GM12878 (cell line): Measurements from ENCODE around the gene CCDC82.

Source experiments
- CTCF ChIP-seq, 3 experiments: IDR thresholded peaks in 2 of 3; conservative IDR thresholded peaks in 1 of 3; 2 replicates each; pipeline ENCODE4 v1.5.1; 2011; ENCODE audit warnings: low read depth in 3 of 3, low read length in 3 of 3, mild to moderate bottlenecking in 3 of 3, control low read depth in 2 of 3, moderate library complexity in 2 of 3, inconsistent platforms in 1 of 3, mixed read lengths in 1 of 3; ENCODE audit not compliant: control insufficient read depth in 2 of 3, insufficient read depth in 1 of 3; ENCODE audit errors: extremely low read depth in 1 of 3
- POLR2AphosphoS5 ChIP-seq: IDR thresholded peaks from 2 replicates; pipeline ENCODE4 v1.6.1; 2011; ENCODE audit warnings: mild to moderate bottlenecking, low read length, inconsistent platforms

GRCh38 chr11:96340555-96340885 lies 49.2 kb downstream of the CCDC82 start:
- no peak for TF ChIP-seq POLR2AphosphoS5
- TF ChIP-seq CTCF (IDR thresholded peaks at IDR 0.05 in 2 of 3, conservative IDR thresholded peaks at IDR 0.05 in 1 of 3; ENCODE audit: control insufficient read depth in 2 of 3, extremely low read depth in 1 of 3, insufficient read depth in 1 of 3, low read depth in 3 of 3, low read length in 3 of 3) = no peak
